Activated T-cell treated with anti-CD3 and anti-CD28 coated beads for 24 hours (primary cell): ENCODE data around the gene ZCWPW1.
"Not testable (repeated sequence)": the region's sequence is repeated elsewhere in the genome, so short reads cannot be mapped to it uniquely, and the experiment has no call there.

Source experiments
- DNase-seq: peaks from one replicate; pipeline ENCODE4 v3.0.0-alpha.2; 2020; ENCODE audit warnings: low read depth

ZCWPW1 gene

GRCh38 chr7:100398239-100398638 lies 30.3 kb downstream of the ZCWPW1 start:
- no peak for DNase-seq

- DNase-seq = no peak
Observed at GRCh38 chr7:100397315-100398081, 31.0 kb downstream of the ZCWPW1 start.

GRCh38 chr7:100396421-100396982 lies 32.0 kb downstream of the ZCWPW1 start:
- DNase-seq = peak; percentile 61

GRCh38 chr7:100394077-100394476 lies 34.4 kb downstream of the ZCWPW1 start:
- no peak for DNase-seq

- no peak for DNase-seq
Observed at GRCh38 chr7:100393233-100393905, 35.1 kb downstream of the ZCWPW1 start.

GRCh38 chr7:100390286-100391009 lies 38.1 kb downstream of the ZCWPW1 start:
- no peak for DNase-seq

GRCh38 chr7:100389437-100390088 lies 38.9 kb downstream of the ZCWPW1 start:
- no peak for DNase-seq

- no peak for DNase-seq
Observed at GRCh38 chr7:100387695-100388094, 40.8 kb downstream of the ZCWPW1 start.

- no peak for DNase-seq
Observed at GRCh38 chr7:100386940-100387339, 41.6 kb downstream of the ZCWPW1 start.

GRCh38 chr7:100384628-100385294 lies 43.7 kb downstream of the ZCWPW1 start:
- no peak for DNase-seq

- DNase-seq = not testable (repeated sequence)
Observed at GRCh38 chr7:100382234-100382853, 46.2 kb downstream of the ZCWPW1 start.

- DNase-seq = not testable (repeated sequence)
Observed at GRCh38 chr7:100381531-100382233, 46.8 kb downstream of the ZCWPW1 start.

GRCh38 chr7:100380196-100380595 lies 48.3 kb downstream of the ZCWPW1 start:
- DNase-seq = no peak

GRCh38 chr7:100378114-100378755 lies 50.3 kb downstream of the ZCWPW1 start:
- DNase-seq = no peak

GRCh38 chr7:100376066-100376465 lies 52.4 kb downstream of the ZCWPW1 start:
- no peak for DNase-seq

GRCh38 chr7:100374601-100375000 lies 53.9 kb downstream of the ZCWPW1 start:
- DNase-seq = no peak

- not testable (repeated sequence) for DNase-seq
Observed at GRCh38 chr7:100373870-100374598, 54.5 kb downstream of the ZCWPW1 start.

GRCh38 chr7:100373261-100373831 lies 55.2 kb downstream of the ZCWPW1 start, which contains the start of gene PILRA:
Gene PILRA (plus strand): TSS chr7:100373487. CDS start chr7:100373657, 170 bp downstream.
- no peak for DNase-seq

- DNase-seq = no peak
Observed at GRCh38 chr7:100372694-100373093, 55.8 kb downstream of the ZCWPW1 start.
